ENCODE results near the gene ZNF385A.

GRCh38 chr12:54363618-54364017 lies 20.9 kb downstream of the ZNF385A start:
- TF ChIP-seq, protein P1, sequence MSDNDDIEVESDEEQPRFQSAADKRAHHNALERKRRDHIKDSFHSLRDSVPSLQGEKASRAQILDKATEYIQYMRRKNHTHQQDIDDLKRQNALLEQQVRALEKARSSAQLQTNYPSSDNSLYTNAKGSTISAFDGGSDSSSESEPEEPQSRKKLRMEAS (IDR thresholded peaks at IDR 0.05): no peak
- no peak for TF ChIP-seq CTCF (IDR thresholded peaks at IDR 0.05; ENCODE audit: low read depth, low read length, missing input control)
- no peak for TF ChIP-seq EGR1 (IDR thresholded peaks at IDR 0.05; ENCODE audit: low read depth in 2 of 2)
- no peak for TF ChIP-seq ATF3 (IDR thresholded peaks at IDR 0.05)
- TF ChIP-seq FOXA1 (IDR thresholded peaks at IDR 0.05): no peak
